ENCODE measurements around the gene CTAG1B. TPM values are rescaled to one million over a fixed set of nuclear protein-coding genes. Genes with fewer than 3 reads are reported as not detected.
A peak's percentile ranks its signal among the peaks of the same experiment; 100 is the strongest.

The CTAG1B gene
- total and polyA plus RNA-seq, 2 of the 8 experiments (the other 6 are each of a cell fraction or from before 2014, with no cell fraction given): not detected

GRCh38 chrX:154596290-154596929, 22.7 kb downstream of the CTAG1B start (continued):
- TF ChIP-seq CTCF (IDR thresholded peaks at IDR 0.05; ENCODE audit: control extremely low read depth in 1 of 3, insufficient read depth in 1 of 3, low read depth in 1 of 3, low read length in 3 of 3) (peak in 2 of 3 experiments; percentile 32 to 35; a peak in 2 of 4 replicates), ATF2 (IDR thresholded peaks at IDR 0.05; ENCODE audit: low read length) (no peak)
